Endodermal cell (in vitro differentiated cells): ENCODE measurements around the gene IL13RA1. TPM values are rescaled to one million over a fixed set of nuclear protein-coding genes. Genes with fewer than 3 reads are reported as not detected.

Source experiments
- DNase-seq: peaks from one replicate; pipeline ENCODE4 v3.0.0-alpha.2; 2017
- H3K27ac ChIP-seq: 2 replicates; pipeline ENCODE4 v1.5.1; 2013; ENCODE audit warnings: mild to moderate bottlenecking, low read depth, low read length, moderate library complexity
- H3K27me3 ChIP-seq: 2 replicates; pipeline ENCODE4 v1.6.1; 2013; ENCODE audit warnings: mild to moderate bottlenecking, low read length, moderate library complexity; ENCODE audit not compliant: insufficient read depth, control insufficient read depth, poor library complexity, severe bottlenecking
- H3K36me3 ChIP-seq: 2 replicates; pipeline ENCODE4 v1.7.0; 2013; ENCODE audit warnings: mild to moderate bottlenecking, low read length, moderate library complexity; ENCODE audit not compliant: control insufficient read depth, insufficient read depth
- H3K4me1 ChIP-seq: one replicate; pipeline ENCODE4 v1.7.0; 2013; ENCODE audit warnings: low read length; ENCODE audit not compliant: control insufficient read depth, insufficient read depth
- H3K4me3 ChIP-seq: 2 replicates; pipeline ENCODE4 v1.5.1; 2013; ENCODE audit warnings: mild to moderate bottlenecking, low read length, moderate library complexity
- H3K9ac ChIP-seq: 2 replicates; pipeline ENCODE4 v1.6.1; 2013; ENCODE audit warnings: mild to moderate bottlenecking, low read length, moderate library complexity; ENCODE audit not compliant: poor library complexity, severe bottlenecking; ENCODE audit errors: extremely low read depth
- H3K9me3 ChIP-seq: 2 replicates; pipeline ENCODE4 v1.6.1; 2013; ENCODE audit warnings: mild to moderate bottlenecking, low read length, moderate library complexity; ENCODE audit not compliant: control insufficient read depth
- H3K27ac Mint-ChIP-seq: 2 replicates; pipeline ENCODE4 v1.8.0; 2020; ENCODE audit warnings: mixed read lengths
- H3K27me3 Mint-ChIP-seq: 2 replicates; pipeline ENCODE4 v1.8.0; 2021; ENCODE audit warnings: mild to moderate bottlenecking, mixed read lengths; ENCODE audit not compliant: insufficient read depth
- H3K36me3 Mint-ChIP-seq: 2 replicates; pipeline ENCODE4 v1.8.0; 2020; ENCODE audit warnings: low read depth, mixed read lengths
- H3K4me1 Mint-ChIP-seq: 2 replicates; pipeline ENCODE4 v1.8.0; 2020; ENCODE audit warnings: mixed read lengths
- H3K4me3 Mint-ChIP-seq: 2 replicates; pipeline ENCODE4 v1.8.0; 2020; ENCODE audit warnings: mild to moderate bottlenecking, moderate library complexity, mixed read lengths
- H3K9me3 Mint-ChIP-seq: 2 replicates; pipeline ENCODE4 v1.8.0; 2020; ENCODE audit warnings: mild to moderate bottlenecking, mixed read lengths
- CTCF ChIP-seq: fragments of 200-600 bp; sonication (generic); conservative IDR thresholded peaks from 2 replicates; pipeline ENCODE4 v1.5.0; 2021; ENCODE audit warnings: antibody characterized with exemption, mild to moderate bottlenecking
- WGBS, 2 experiments: methylation state at CpG; one replicate each; pipeline versions ENCODE4 v1.1.5 to v1.1.7; 2013; ENCODE audit warnings: missing lambda C conversion rate in 2 of 2, mixed read lengths in 1 of 2; ENCODE audit not compliant: insufficient coverage in 1 of 2, insufficient read length in 1 of 2; 5-methylcytosine and 5-hydroxymethylcytosine counted together
- total RNA-seq, 2 donors: library from RNA; stranded (reverse); fragmentation: NEBNext Ultra II Directional in 1 of 2; extraction: Animal tissue kit (Norgen Biotek cat#: 25700) in 1 of 2; gene quantifications; 2 replicates in 1 of 2; 3 replicates in 1 of 2; pipeline ENCODE4 v1.2.1, GENCODE V29; 2021

IL13RA1 gene
- total RNA-seq, 2 donors from 2014 or later: 27.8 to 32.9 TPM

GRCh38 chrX:118760025-118760424, 32.6 kb downstream of the IL13RA1 start:
- 100% methylated on average over 1 to 2 of the region's 3 CpGs for WGBS, 2 experiments
- no peak for TF ChIP-seq CTCF

GRCh38 chrX:118761939-118762707, 34.7 kb downstream of the IL13RA1 start:
- TF ChIP-seq CTCF: peak; percentile 48
- H3K36me3 Mint-ChIP-seq: peaks cover 3% of the 10 kb centered on the region
- peaks cover 2% of the 10 kb centered on the region for H3K4me1 Mint-ChIP-seq
- no peaks in the 10 kb centered on the region for H3K4me1 ChIP-seq
- H3K4me3 ChIP-seq: no peak overlapping the region
- no peak overlapping the region for H3K27ac ChIP-seq
- no peaks in the 10 kb centered on the region for H3K27me3 Mint-ChIP-seq
- no peak overlapping the region for H3K9ac ChIP-seq
- no peaks in the 10 kb centered on the region for H3K27me3 ChIP-seq
- H3K4me3 Mint-ChIP-seq: no peak overlapping the region
- peak; percentile 37 for DNase-seq
- H3K27ac Mint-ChIP-seq: no peak overlapping the region
- 64 to 100% methylated on average over 1 to 5 of the region's 5 CpGs for WGBS, 2 experiments
- H3K9me3 ChIP-seq: no peaks in the 10 kb centered on the region
- no peaks in the 10 kb centered on the region for H3K36me3 ChIP-seq
- H3K9me3 Mint-ChIP-seq: peaks cover 41% of the 10 kb centered on the region

More at GRCh38 chrX:118760025-118760424, 32.6 kb downstream of the IL13RA1 start:
- no peaks in the 10 kb centered on the region for H3K27me3 Mint-ChIP-seq
- no peak overlapping the region for H3K4me3 Mint-ChIP-seq
- Histone ChIP-seq H3K27me3 (no peaks in the 10 kb centered on the region), H3K9me3 (no peaks in the 10 kb centered on the region), H3K27ac (no peak overlapping the region), H3K4me3 (no peak overlapping the region), H3K4me1 (no peaks in the 10 kb centered on the region), H3K9ac (no peak overlapping the region), H3K36me3 (no peaks in the 10 kb centered on the region)
- peaks cover 2% of the 10 kb centered on the region for H3K4me1 Mint-ChIP-seq
- peaks cover 3% of the 10 kb centered on the region for H3K36me3 Mint-ChIP-seq
- H3K9me3 Mint-ChIP-seq: peaks cover 45% of the 10 kb centered on the region
- DNase-seq: no peak
- no peak overlapping the region for H3K27ac Mint-ChIP-seq

- Histone ChIP-seq H3K4me1 (no peaks in the 10 kb centered on the region), H3K27me3 (no peaks in the 10 kb centered on the region), H3K9me3 (no peaks in the 10 kb centered on the region), H3K36me3 (no peaks in the 10 kb centered on the region), H3K27ac (no peak overlapping the region), H3K9ac (no peak overlapping the region), H3K4me3 (no peak overlapping the region)
- peaks cover 2% of the 10 kb centered on the region for H3K4me1 Mint-ChIP-seq
- WGBS, 2 experiments: 80% methylated on average over 1 of the region's 1 CpG; no CpG with 5 or more reads in 1 of the 2 experiments
- DNase-seq: no peak
- TF ChIP-seq CTCF: no peak
- H3K27ac Mint-ChIP-seq: no peak overlapping the region
- no peak overlapping the region for H3K4me3 Mint-ChIP-seq
- no peaks in the 10 kb centered on the region for H3K27me3 Mint-ChIP-seq
- peaks cover 42% of the 10 kb centered on the region for H3K9me3 Mint-ChIP-seq
- peaks cover 8% of the 10 kb centered on the region for H3K36me3 Mint-ChIP-seq
Observed at GRCh38 chrX:118763489-118763888, 36.1 kb downstream of the IL13RA1 start.
